NOMO-1 treated with DMSO at 0.1 percent for 48 hours (cell line): Measurements from ENCODE around the gene RC3H1.

Source experiments
- DNase-seq: peaks from one replicate; lab custom pipeline; 2025; ENCODE audit not compliant: unreplicated experiment; lab: John Stamatoyannopoulos, UW

RC3H1 gene

GRCh38 chr1:173888749-173889148 is 133.4 kb downstream of the RC3H1 start:
- DNase-seq, result no peak

- no peak for DNase-seq
These were observed 134.5 kb downstream of the RC3H1 start for GRCh38 chr1:173887627-173888026.

- no peak for DNase-seq
These were observed 135.2 kb downstream of the RC3H1 start for GRCh38 chr1:173886746-173887611.

GRCh38 chr1:173884701-173885100 is 137.5 kb downstream of the RC3H1 start:
- DNase-seq, result no peak
